Stomach (tissue), 4 donors: ENCODE data around the gene OGFRL1.

Experiments
- POLR2A ChIP-seq, 4 donors: fragments of 450-650 bp; IDR thresholded peaks; one replicate each; pipeline ENCODE4 v1.6.1; 2016; ENCODE audit warnings: antibody characterized with exemption in 4 of 4, control low read depth in 2 of 4, mild to moderate bottlenecking in 1 of 4, moderate library complexity in 1 of 4
- POLR2AphosphoS5 ChIP-seq, 3 donors: sonication (generic); formaldehyde crosslinking; IDR thresholded peaks; one replicate each; pipeline ENCODE4 v1.6.1; 2016; ENCODE audit warnings: antibody characterized with exemption in 3 of 3
- TF ChIP-seq, protein P1 (sequence below), 7 experiments: fragments of 450-650 bp in 4 of 7; fragments of 200-600 bp in 3 of 7; sonication (generic) in 3 of 7; IDR thresholded peaks; one replicate each; pipeline ENCODE4 v1.5.1; 2016 to 2019; ENCODE audit warnings: antibody characterized with exemption in 7 of 7, control low read depth in 2 of 7, mild to moderate bottlenecking in 1 of 7

GRCh38 chr6:71280701-71281100, 7.9 kb upstream of the OGFRL1 start:
- TF ChIP-seq POLR2A (IDR thresholded peaks at IDR 0.05) (no peak), POLR2AphosphoS5 (IDR thresholded peaks at IDR 0.05) (no peak)
- TF ChIP-seq, protein P1, sequence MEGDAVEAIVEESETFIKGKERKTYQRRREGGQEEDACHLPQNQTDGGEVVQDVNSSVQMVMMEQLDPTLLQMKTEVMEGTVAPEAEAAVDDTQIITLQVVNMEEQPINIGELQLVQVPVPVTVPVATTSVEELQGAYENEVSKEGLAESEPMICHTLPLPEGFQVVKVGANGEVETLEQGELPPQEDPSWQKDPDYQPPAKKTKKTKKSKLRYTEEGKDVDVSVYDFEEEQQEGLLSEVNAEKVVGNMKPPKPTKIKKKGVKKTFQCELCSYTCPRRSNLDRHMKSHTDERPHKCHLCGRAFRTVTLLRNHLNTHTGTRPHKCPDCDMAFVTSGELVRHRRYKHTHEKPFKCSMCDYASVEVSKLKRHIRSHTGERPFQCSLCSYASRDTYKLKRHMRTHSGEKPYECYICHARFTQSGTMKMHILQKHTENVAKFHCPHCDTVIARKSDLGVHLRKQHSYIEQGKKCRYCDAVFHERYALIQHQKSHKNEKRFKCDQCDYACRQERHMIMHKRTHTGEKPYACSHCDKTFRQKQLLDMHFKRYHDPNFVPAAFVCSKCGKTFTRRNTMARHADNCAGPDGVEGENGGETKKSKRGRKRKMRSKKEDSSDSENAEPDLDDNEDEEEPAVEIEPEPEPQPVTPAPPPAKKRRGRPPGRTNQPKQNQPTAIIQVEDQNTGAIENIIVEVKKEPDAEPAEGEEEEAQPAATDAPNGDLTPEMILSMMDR (IDR thresholded peaks at IDR 0.05) = no peak
